HepG2 (cell line): ENCODE results near the gene WDHD1. TPM values are rescaled to one million over a fixed set of nuclear protein-coding genes. Genes with fewer than 3 reads are reported as not detected.

Source experiments
- ARNT2 ChIP-seq: sonication (generic); formaldehyde crosslinking; IDR thresholded peaks from 2 replicates; pipeline ENCODE4 v1.8.0; 2022; ENCODE audit warnings: mild to moderate bottlenecking, low read depth, missing genetic modification reagents, moderate library complexity
- FOSL1 ChIP-seq: sonication (generic); formaldehyde crosslinking; IDR thresholded peaks from 2 replicates; pipeline ENCODE4 v1.9.0; 2021; ENCODE audit warnings: missing genetic modification reagents, borderline replicate concordance
- FOXC1 ChIP-seq: sonication (generic); formaldehyde crosslinking; IDR thresholded peaks from 2 replicates; pipeline ENCODE4 v1.8.0; 2022; ENCODE audit warnings: mild to moderate bottlenecking, missing genetic modification reagents, borderline replicate concordance
- GZF1 ChIP-seq: sonication (generic); formaldehyde crosslinking; IDR thresholded peaks from 2 replicates; pipeline ENCODE4 v1.5.1; 2020; ENCODE audit warnings: mild to moderate bottlenecking, missing genetic modification reagents
- HIVEP1 ChIP-seq: sonication (generic); formaldehyde crosslinking; IDR thresholded peaks from 2 replicates; pipeline ENCODE4 v1.4.0; 2020; ENCODE audit warnings: mild to moderate bottlenecking, missing genetic modification reagents
- KDM5B ChIP-seq: sonication (generic); formaldehyde crosslinking; IDR thresholded peaks from 2 replicates; pipeline ENCODE4 v1.4.0; 2020; ENCODE audit warnings: missing genetic modification reagents, mild to moderate bottlenecking, borderline replicate concordance
- KLF11 ChIP-seq: IDR thresholded peaks from 2 replicates; pipeline ENCODE4 v1.6.1; 2016; ENCODE audit warnings: missing compliant biosample characterization
- MTA3 ChIP-seq: sonication (generic); formaldehyde crosslinking; IDR thresholded peaks from 2 replicates; pipeline ENCODE4 v1.4.0; 2020; ENCODE audit warnings: missing genetic modification reagents
- SALL1 ChIP-seq: sonication (generic); formaldehyde crosslinking; IDR thresholded peaks from 2 replicates; pipeline ENCODE4 v1.8.0; 2022; ENCODE audit warnings: mild to moderate bottlenecking, missing genetic modification reagents
- SRSF9 ChIP-seq: fragments of 200-400 bp; formaldehyde crosslinking; IDR thresholded peaks from 2 replicates; pipeline ENCODE4 v1.6.1; 2018; ENCODE audit warnings: borderline replicate concordance, mild to moderate bottlenecking, low read depth, low read length; ENCODE audit not compliant: insufficient read depth, poor library complexity, severe bottlenecking
- TCF12 ChIP-seq, 2 experiments: fragments of 450-650 bp in 1 of 2; sonication (generic) in 1 of 2; formaldehyde crosslinking in 1 of 2; IDR thresholded peaks; 2 replicates each; pipeline versions ENCODE4 v1.6.1 to v1.8.0; 2017 to 2022; ENCODE audit warnings: antibody characterized with exemption in 1 of 2, mild to moderate bottlenecking in 1 of 2, missing genetic modification reagents in 1 of 2, moderate library complexity in 1 of 2
- ZNF30 ChIP-seq: sonication (generic); formaldehyde crosslinking; IDR thresholded peaks from 2 replicates; pipeline ENCODE4 v1.5.0; 2020; ENCODE audit warnings: mild to moderate bottlenecking, missing genetic modification reagents
- ZNF383 ChIP-seq: sonication (generic); formaldehyde crosslinking; IDR thresholded peaks from 2 replicates; pipeline ENCODE4 v1.4.0; 2020; ENCODE audit warnings: missing genetic modification reagents, mild to moderate bottlenecking, borderline replicate concordance
- ZNF549 ChIP-seq: sonication (generic); formaldehyde crosslinking; IDR thresholded peaks from 2 replicates; pipeline ENCODE4 v1.5.0; 2020; ENCODE audit warnings: missing genetic modification reagents
- ZNF564 ChIP-seq: sonication (generic); formaldehyde crosslinking; IDR thresholded peaks from 2 replicates; pipeline ENCODE4 v1.8.1; 2023; ENCODE audit warnings: mild to moderate bottlenecking, missing genetic modification reagents
- ZNF589 ChIP-seq: sonication (generic); formaldehyde crosslinking; conservative IDR thresholded peaks from 2 replicates; pipeline ENCODE4 v1.8.0; 2022; ENCODE audit warnings: mild to moderate bottlenecking, moderate library complexity, missing genetic modification reagents
- ZNF670 ChIP-seq: sonication (generic); formaldehyde crosslinking; IDR thresholded peaks from 2 replicates; pipeline ENCODE4 v1.8.0; 2022; ENCODE audit warnings: mild to moderate bottlenecking, missing genetic modification reagents, borderline replicate concordance
- ZNF788 ChIP-seq: sonication (generic); formaldehyde crosslinking; IDR thresholded peaks from 2 replicates; pipeline ENCODE4 v1.5.0; 2020; ENCODE audit warnings: mild to moderate bottlenecking, missing genetic modification reagents, borderline replicate concordance
- ZNF790 ChIP-seq: sonication (generic); formaldehyde crosslinking; IDR thresholded peaks from 2 replicates; pipeline ENCODE4 v1.8.0; 2022; ENCODE audit warnings: missing genetic modification reagents, mild to moderate bottlenecking, borderline replicate concordance
- polyA plus RNA-seq, 8 experiments: library from polyadenylated mRNA; depleted of rRNA in 3 of 8; stranded (reverse) in 7 of 8; unstranded in 1 of 8; fragments of >200 nt; fragmentation: Illumina TruSeq in 4 of 8; extraction: Trizol in 4 of 8; gene quantifications; 2 replicates each; pipeline versions ENCODE4 v1.2.1 to v1.2.3, GENCODE V29; 2011 to 2016; ENCODE audit warnings: low read depth in 4 of 8, missing spikeins in 1 of 8, mixed read lengths in 1 of 8; ENCODE audit not compliant: insufficient read depth in 1 of 8
- total RNA-seq, 5 experiments: library from RNA; depleted of rRNA; stranded (reverse); fragments of >200 nt; fragmentation: Illumina TruSeq; extraction: Trizol; gene quantifications; 2 replicates each; pipeline ENCODE4 v1.2.3, GENCODE V29; 2016; ENCODE audit warnings: low read depth in 1 of 5
- TF ChIP-seq, protein P1 (sequence below): sonication (generic); formaldehyde crosslinking; IDR thresholded peaks from 2 replicates; pipeline ENCODE4 v1.9.0; 2021; ENCODE audit warnings: missing genetic modification reagents, mild to moderate bottlenecking, borderline replicate concordance
- TF ChIP-seq, protein P2 (sequence below): sonication (generic); formaldehyde crosslinking; IDR thresholded peaks from 2 replicates; pipeline ENCODE4 v1.9.0; 2022; ENCODE audit warnings: low read depth, missing genetic modification reagents
- TF ChIP-seq, protein P3 (sequence below): sonication (generic); formaldehyde crosslinking; IDR thresholded peaks from 2 replicates; pipeline ENCODE4 v1.5.0; 2020; ENCODE audit warnings: mild to moderate bottlenecking, missing genetic modification reagents

WDHD1 gene
- total and polyA plus RNA-seq, 2 of the 13 experiments (the other 11 are each of a cell fraction or from before 2014, with no cell fraction given) = 5.5 to 27.5 TPM

DNA sequence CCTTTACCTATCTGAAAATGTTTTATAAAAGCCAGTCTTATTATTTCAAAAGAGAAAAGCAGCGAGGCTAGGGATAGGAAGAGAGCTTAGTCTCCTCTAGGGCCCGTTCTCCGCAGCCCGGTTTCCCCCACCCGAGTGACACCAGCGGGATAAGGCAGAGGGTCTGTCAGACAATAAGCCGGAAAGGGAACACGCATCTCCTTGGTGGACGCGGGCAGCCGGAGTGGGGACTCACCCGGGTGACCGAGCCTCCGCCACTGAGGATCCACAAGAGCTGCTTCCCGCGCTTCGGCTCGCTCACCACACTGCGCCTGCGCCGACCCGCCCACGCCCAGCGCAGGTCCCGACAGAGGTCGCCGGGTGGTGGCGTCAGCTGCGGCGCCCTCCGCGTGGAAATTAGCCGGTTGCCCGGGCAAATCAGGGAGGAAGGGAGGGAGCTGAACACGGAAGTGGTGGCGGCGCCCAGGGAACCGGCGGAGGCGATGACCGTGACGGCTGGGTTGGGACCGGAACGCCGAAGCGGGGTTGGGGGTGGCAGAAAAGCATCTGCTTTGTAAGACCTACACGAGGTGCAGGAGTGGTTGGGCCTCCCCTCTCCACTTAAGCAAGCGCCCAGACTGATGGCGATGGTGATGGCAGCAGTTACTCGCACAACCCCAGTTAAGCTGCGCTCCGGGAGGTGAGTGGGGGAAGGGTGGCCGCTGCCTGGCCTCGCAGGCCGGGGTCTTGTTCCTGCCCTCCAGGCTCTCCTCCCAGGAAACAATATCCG lies at the start of gene WDHD1, which contains the start of gene SOCS4 (continued):
- TF ChIP-seq SALL1 (CRISPR knock-in tag) = peak; percentile 88
- TF ChIP-seq GZF1 = no peak
- peak; percentile 83; the same call in 1 of the 2 replicates for TF ChIP-seq KDM5B (CRISPR knock-in tag)
- TF ChIP-seq, protein P1, sequence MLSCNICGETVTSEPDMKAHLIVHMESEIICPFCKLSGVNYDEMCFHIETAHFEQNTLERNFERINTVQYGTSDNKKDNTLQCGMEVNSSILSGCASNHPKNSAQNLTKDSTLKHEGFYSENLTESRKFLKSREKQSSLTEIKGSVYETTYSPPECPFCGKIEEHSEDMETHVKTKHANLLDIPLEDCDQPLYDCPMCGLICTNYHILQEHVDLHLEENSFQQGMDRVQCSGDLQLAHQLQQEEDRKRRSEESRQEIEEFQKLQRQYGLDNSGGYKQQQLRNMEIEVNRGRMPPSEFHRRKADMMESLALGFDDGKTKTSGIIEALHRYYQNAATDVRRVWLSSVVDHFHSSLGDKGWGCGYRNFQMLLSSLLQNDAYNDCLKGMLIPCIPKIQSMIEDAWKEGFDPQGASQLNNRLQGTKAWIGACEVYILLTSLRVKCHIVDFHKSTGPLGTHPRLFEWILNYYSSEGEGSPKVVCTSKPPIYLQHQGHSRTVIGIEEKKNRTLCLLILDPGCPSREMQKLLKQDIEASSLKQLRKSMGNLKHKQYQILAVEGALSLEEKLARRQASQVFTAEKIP = no peak
- TF ChIP-seq ZNF383 (CRISPR knock-in tag) = no peak
- TF ChIP-seq ZNF589 = 0 out of 2 replicates have a peak, but pooled peaks have one; percentile 83
- TF ChIP-seq ZNF788 = peak; percentile 89; the same call in 1 of the 2 replicates
- TF ChIP-seq TCF12 (IDR thresholded peaks at IDR 0.05) = no peak
- no peak for TF ChIP-seq TCF12 (CRISPR knock-in tag; IDR thresholded peaks at IDR 0.05)
- TF ChIP-seq FOSL1 (CRISPR knock-in tag) = no peak
- TF ChIP-seq, protein P2, sequence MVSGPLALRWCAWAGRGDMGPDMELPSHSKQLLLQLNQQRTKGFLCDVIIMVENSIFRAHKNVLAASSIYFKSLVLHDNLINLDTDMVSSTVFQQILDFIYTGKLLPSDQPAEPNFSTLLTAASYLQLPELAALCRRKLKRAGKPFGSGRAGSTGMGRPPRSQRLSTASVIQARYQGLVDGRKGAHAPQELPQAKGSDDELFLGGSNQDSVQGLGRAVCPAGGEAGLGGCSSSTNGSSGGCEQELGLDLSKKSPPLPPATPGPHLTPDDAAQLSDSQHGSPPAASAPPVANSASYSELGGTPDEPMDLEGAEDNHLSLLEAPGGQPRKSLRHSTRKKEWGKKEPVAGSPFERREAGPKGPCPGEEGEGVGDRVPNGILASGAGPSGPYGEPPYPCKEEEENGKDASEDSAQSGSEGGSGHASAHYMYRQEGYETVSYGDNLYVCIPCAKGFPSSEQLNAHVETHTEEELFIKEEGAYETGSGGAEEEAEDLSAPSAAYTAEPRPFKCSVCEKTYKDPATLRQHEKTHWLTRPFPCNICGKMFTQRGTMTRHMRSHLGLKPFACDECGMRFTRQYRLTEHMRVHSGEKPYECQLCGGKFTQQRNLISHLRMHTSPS (CRISPR knock-in tag) = 0 out of 2 replicates have a peak, but pooled peaks have one; percentile 29
- peak; percentile 90 for TF ChIP-seq FOXC1 (CRISPR knock-in tag)
- peak; percentile 73; the same call in 1 of the 2 replicates for TF ChIP-seq HIVEP1 (CRISPR knock-in tag)
- no peak for TF ChIP-seq ZNF549 (CRISPR knock-in tag)
- TF ChIP-seq ZNF30 (CRISPR knock-in tag) = no peak
- no peak for TF ChIP-seq MTA3 (CRISPR knock-in tag)
- no peak for TF ChIP-seq ZNF564 (CRISPR knock-in tag)
- no peak for TF ChIP-seq SRSF9
- TF ChIP-seq ZNF670 (CRISPR knock-in tag) = no peak
- TF ChIP-seq ZNF790 (CRISPR knock-in tag) = no peak
- TF ChIP-seq ARNT2 (CRISPR knock-in tag) = peak; percentile 77
- TF ChIP-seq, protein P3, sequence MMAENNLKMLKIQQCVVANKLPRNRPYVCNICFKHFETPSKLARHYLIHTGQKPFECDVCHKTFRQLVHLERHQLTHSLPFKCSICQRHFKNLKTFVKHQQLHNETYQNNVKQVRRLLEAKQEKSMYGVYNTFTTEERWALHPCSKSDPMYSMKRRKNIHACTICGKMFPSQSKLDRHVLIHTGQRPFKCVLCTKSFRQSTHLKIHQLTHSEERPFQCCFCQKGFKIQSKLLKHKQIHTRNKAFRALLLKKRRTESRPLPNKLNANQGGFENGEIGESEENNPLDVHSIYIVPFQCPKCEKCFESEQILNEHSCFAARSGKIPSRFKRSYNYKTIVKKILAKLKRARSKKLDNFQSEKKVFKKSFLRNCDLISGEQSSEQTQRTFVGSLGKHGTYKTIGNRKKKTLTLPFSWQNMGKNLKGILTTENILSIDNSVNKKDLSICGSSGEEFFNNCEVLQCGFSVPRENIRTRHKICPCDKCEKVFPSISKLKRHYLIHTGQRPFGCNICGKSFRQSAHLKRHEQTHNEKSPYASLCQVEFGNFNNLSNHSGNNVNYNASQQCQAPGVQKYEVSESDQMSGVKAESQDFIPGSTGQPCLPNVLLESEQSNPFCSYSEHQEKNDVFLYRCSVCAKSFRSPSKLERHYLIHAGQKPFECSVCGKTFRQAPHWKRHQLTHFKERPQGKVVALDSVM (CRISPR knock-in tag) = 0 out of 2 replicates have a peak, but pooled peaks have one; percentile 27
- TF ChIP-seq KLF11 (CRISPR knock-in tag) = no peak
